HFF-Myc (cell line): Measurements from ENCODE around the gene SLC35A5.
A peak's percentile ranks its signal among the peaks of the same experiment; 100 is the strongest.

ENCODE experiments used
- DNase-seq: peaks from one replicate; pipeline ENCODE4 v3.0.0-alpha.2; 2011; ENCODE audit warnings: low read depth; ENCODE audit errors: extremely low read depth
- H3K4me3 ChIP-seq: replicated peaks from 2 replicates; pipeline ENCODE4 v1.5.1; 2011; ENCODE audit warnings: low read depth, mild to moderate bottlenecking, control low read depth, low read length
- CTCF ChIP-seq: IDR thresholded peaks from 2 replicates; pipeline ENCODE4 v1.5.1; 2012; ENCODE audit warnings: mild to moderate bottlenecking, low read depth, low read length, control low read depth; ENCODE audit errors: missing control alignments

SLC35A5 gene

GRCh38 chr3:112579232-112579631, 17.4 kb downstream of the SLC35A5 start:
- no peak for TF ChIP-seq CTCF
- DNase-seq, result no peak
- no peak overlapping the region for H3K4me3 ChIP-seq

GRCh38 chr3:112579697-112580096, 17.9 kb downstream of the SLC35A5 start:
- H3K4me3 ChIP-seq, result no peak overlapping the region
- no peak for DNase-seq
- no peak for TF ChIP-seq CTCF

- no peak overlapping the region for H3K4me3 ChIP-seq
- no peak for DNase-seq
- TF ChIP-seq CTCF, result peak; percentile 60
Observed at GRCh38 chr3:112582244-112582874, 20.5 kb downstream of the SLC35A5 start.

- no peak for TF ChIP-seq CTCF
- no peak overlapping the region for H3K4me3 ChIP-seq
- DNase-seq, result no peak
Observed at GRCh38 chr3:112583105-112583504, 21.3 kb downstream of the SLC35A5 start.

GRCh38 chr3:112585782-112586181, 23.9 kb downstream of the SLC35A5 start:
- TF ChIP-seq CTCF, result no peak
- no peak for DNase-seq
- H3K4me3 ChIP-seq, result no peak overlapping the region

- no peak overlapping the region for H3K4me3 ChIP-seq
- no peak for DNase-seq
- no peak for TF ChIP-seq CTCF
Observed at GRCh38 chr3:112587336-112587735, 25.5 kb downstream of the SLC35A5 start.

- H3K4me3 ChIP-seq, result no peak overlapping the region
- no peak for TF ChIP-seq CTCF
- DNase-seq, result no peak
Observed at GRCh38 chr3:112593258-112593657, 31.4 kb downstream of the SLC35A5 start.
